A549 treated with AZD9567 at 1 μM for 4 hours (cell line): ENCODE measurements around the gene CYP51A1. TPM values are rescaled to one million over a fixed set of nuclear protein-coding genes. Genes with fewer than 3 reads are reported as not detected.

Experiments
- total RNA-seq: library from RNA; stranded (reverse); fragments of 200-300 nt; extraction: Qiagen RNA extraction; gene quantifications from 5 replicates; pipeline ENCODE4 v1.2.3, GENCODE V29; 2022; ENCODE audit not compliant: insufficient read depth

The CYP51A1 gene
- 41.2 to 56.9 TPM (median 42.2 TPM) in 5 replicates for total RNA-seq

GRCh38 chr7:92134271-92135051, at the start of gene CYP51A1:
Gene CYP51A1, minus strand, starts transcription at chr7:92134477. Its CDS starts 113 bp downstream, at chr7:92134364.

GRCh38 chr7:92178928-92179924, 44.9 kb upstream of the CYP51A1 start, which contains the start of gene LRRD1:
Gene LRRD1, minus strand, starts transcription at chr7:92179142. Its CDS starts 13,940 bp downstream, at chr7:92165202.

Other genes starting within 250 kb of the CYP51A1 start
- 11.7 to 26.7 TPM (median 16.4 TPM) in 5 replicates for gene AKAP9, start 193.6 kb downstream of the CYP51A1 start, total RNA-seq
- not detected in 5 replicates for gene LRRD1, start 44.7 kb upstream of the CYP51A1 start, total RNA-seq
- gene KRIT1, start 111.4 kb upstream of the CYP51A1 start, total RNA-seq: 20.3 to 24.2 TPM (median 22.2 TPM) in 5 replicates
- 14.7 to 20.8 TPM (median 20.0 TPM) in 5 replicates for gene ANKIB1, start 111.5 kb upstream of the CYP51A1 start, total RNA-seq